GM12875 (cell line): ENCODE data around the gene ZCCHC24.

Experiments used
- H3K4me3 ChIP-seq: one replicate; pipeline ENCODE4 v1.5.1; 2011; ENCODE audit warnings: low read depth, low read length, control low read depth
- CTCF ChIP-seq: IDR thresholded peaks from 2 replicates; pipeline ENCODE4 v1.5.1; 2011; ENCODE audit warnings: low read depth, mild to moderate bottlenecking, control low read depth, inconsistent platforms, low read length, moderate library complexity, borderline replicate concordance; ENCODE audit not compliant: insufficient read depth

ZCCHC24 gene

DNA sequence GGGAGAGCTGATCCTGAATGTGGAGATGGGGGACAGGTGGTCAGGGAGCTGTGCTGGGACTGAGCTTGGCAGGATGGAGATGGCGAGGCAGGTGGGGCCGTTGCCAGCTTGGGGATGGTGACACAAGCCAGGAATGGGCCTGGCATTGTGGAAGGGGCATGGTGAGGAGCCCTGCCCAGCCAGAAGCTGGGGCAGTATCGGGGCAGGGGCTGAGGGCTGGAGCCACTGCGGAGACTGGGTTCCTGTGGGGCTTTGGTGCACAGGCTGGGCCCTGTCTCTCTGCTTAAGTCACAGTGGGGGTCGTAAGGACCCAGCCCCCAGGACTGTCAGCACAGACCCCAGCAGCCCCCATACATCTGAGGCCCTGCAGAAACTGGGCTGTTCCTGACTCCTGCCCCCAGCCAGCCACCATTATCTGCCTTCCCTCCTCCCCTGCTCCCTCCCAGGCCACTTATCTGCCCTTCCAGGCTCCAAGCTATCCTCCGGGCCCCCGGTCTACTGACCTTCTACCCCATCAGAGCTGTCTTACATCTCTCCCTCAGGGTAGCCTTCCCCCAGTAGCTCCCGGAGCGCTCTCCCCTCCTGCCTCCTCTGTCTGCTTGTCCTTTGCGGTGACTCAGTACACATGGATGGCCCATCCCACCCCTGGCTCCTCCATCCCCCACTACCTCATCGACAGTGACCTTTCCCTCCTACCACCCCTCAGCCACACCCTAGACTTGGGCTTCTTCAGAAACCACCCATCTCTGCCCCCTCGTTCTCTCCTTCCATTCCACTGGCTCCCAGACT is 54.0 kb downstream of the ZCCHC24 start:
- no peak for TF ChIP-seq CTCF
- H3K4me3 ChIP-seq, result no peak overlapping the region

GRCh38 chr10:79390551-79391229 is 54.7 kb downstream of the ZCCHC24 start:
- H3K4me3 ChIP-seq, result no peak overlapping the region
- TF ChIP-seq CTCF, result peak; percentile 45; the same call in 1 of the 2 replicates

- no peak for TF ChIP-seq CTCF
- H3K4me3 ChIP-seq, result no peak overlapping the region
Observed at GRCh38 chr10:79390057-79390456, 55.4 kb downstream of the ZCCHC24 start.

GRCh38 chr10:79387974-79388850 is 57.2 kb downstream of the ZCCHC24 start:
- no peak for TF ChIP-seq CTCF
- no peak overlapping the region for H3K4me3 ChIP-seq

GRCh38 chr10:79387466-79387973 is 57.9 kb downstream of the ZCCHC24 start:
- TF ChIP-seq CTCF, result no peak
- H3K4me3 ChIP-seq, result no peak overlapping the region

DNA sequence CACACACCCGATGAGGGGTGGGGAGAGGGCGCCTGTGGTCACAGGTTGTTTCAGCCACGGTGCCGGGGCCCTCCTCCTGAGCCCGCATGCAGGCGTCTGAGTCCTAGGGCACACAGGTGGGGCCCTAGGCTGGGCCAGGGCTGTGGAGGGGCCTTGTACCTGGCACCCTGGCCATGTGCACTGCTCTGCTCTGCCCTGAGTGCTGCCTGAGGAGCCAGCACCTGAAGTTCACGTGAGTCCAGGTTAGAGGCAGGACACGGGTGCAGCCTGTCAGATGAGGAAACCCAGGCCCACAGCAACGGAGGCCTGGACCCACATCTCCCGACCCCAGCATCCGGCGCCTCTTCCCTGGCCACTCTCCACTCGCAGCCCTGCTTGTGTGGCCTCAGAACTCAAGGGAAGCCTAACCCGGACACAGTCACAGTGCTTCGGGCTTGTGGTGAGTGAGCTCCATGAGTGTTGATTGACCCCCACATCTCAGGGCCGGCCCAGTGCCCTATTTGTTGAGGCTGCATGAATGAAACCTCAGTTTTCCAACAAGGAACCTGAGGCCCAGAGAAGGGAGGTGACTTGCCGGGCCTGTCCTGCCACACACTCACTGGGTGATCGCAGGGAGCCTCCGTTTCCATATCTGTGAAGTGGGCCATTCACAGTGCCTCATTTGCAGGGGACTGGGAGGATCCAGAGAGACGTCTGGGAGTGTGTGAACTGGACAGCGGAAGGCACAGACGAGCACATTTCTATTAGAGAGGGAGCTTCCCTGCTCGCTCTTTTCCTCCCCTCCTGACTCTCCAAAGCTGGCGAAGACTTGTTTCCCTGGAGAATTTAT is 58.6 kb downstream of the ZCCHC24 start:
- no peak for TF ChIP-seq CTCF
- H3K4me3 ChIP-seq, result no peak overlapping the region
